IPS DF 6.9 (cell line): ENCODE measurements around the gene RABGGTA.

ENCODE experiments used
- DNase-seq: peaks from one replicate; pipeline ENCODE4 v3.0.0-alpha.2; 2013; ENCODE audit warnings: low read depth, low spot score
- H3K27ac ChIP-seq: one replicate; pipeline ENCODE4 v1.5.1; 2013; ENCODE audit warnings: low read length, control low read depth
- H3K27me3 ChIP-seq: 2 replicates; pipeline ENCODE4 v1.6.1; 2013; ENCODE audit warnings: mild to moderate bottlenecking, low read length; ENCODE audit not compliant: control insufficient read depth, insufficient read depth
- H3K36me3 ChIP-seq: 2 replicates; pipeline ENCODE4 v1.6.1; 2013; ENCODE audit warnings: low read length; ENCODE audit not compliant: control insufficient read depth, insufficient read depth
- H3K4me1 ChIP-seq: 2 replicates; pipeline ENCODE4 v1.6.1; 2013; ENCODE audit warnings: low read length; ENCODE audit not compliant: control insufficient read depth, insufficient read depth
- H3K4me3 ChIP-seq: 2 replicates; pipeline ENCODE4 v1.5.1; 2013; ENCODE audit warnings: mild to moderate bottlenecking, low read length
- H3K9me3 ChIP-seq: 2 replicates; pipeline ENCODE4 v1.6.1; 2013; ENCODE audit warnings: low read length, inconsistent platforms; ENCODE audit not compliant: control insufficient read depth, insufficient read depth
- WGBS: extraction: QIAGEN DNeasy Blood & Tissue Kit; methylation state at CpG from one replicate; pipeline ENCODE4 v1.1.7; 2013; ENCODE audit warnings: mixed read lengths, missing lambda C conversion rate; ENCODE audit not compliant: insufficient read length, insufficient coverage; 5-methylcytosine and 5-hydroxymethylcytosine counted together

The RABGGTA gene

DNA sequence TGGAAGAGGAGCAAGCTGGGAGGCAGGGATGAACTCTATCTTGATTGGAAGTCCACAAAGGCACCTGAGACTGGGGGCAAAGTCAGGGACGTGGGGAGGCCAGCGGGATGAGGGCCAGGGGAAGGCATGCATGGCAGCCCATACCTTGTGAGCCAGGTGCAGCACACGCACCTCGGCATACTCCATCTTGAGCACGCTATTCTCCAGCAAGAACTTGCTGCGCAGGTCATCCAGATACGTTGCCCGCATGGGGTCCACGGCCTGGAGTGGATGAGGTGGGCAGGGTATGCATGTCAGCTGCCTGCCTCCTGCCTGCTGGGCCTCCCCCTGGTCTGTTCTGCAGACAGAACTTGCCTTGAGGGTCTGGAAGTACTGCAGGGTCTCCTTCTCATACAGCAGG lies 3.9 kb downstream of the RABGGTA start:
- no peak overlapping the region for H3K4me3 ChIP-seq
- H3K27me3 ChIP-seq: no peaks in the 10 kb centered on the region
- H3K9me3 ChIP-seq: no peaks in the 10 kb centered on the region
- H3K27ac ChIP-seq: no peak overlapping the region
- H3K4me1 ChIP-seq: no peaks in the 10 kb centered on the region
- H3K36me3 ChIP-seq: peaks cover 4% of the 10 kb centered on the region; the same call in 1 of the 2 replicates
- WGBS: no CpG with 5 or more reads among the region's 9 CpGs
- DNase-seq: no peak

GRCh38 chr14:24266344-24267244 lies 4.8 kb downstream of the RABGGTA start:
- no peak for DNase-seq
- Histone ChIP-seq H3K9me3 (no peaks in the 10 kb centered on the region), H3K4me3 (no peak overlapping the region), H3K27ac (no peak overlapping the region), H3K27me3 (no peaks in the 10 kb centered on the region), H3K4me1 (no peaks in the 10 kb centered on the region), H3K36me3 (peaks cover 4% of the 10 kb centered on the region; the same call in 1 of the 2 replicates)
- WGBS: no CpG with 5 or more reads among the region's 18 CpGs

- Histone ChIP-seq H3K4me3 (no peak overlapping the region), H3K9me3 (no peaks in the 10 kb centered on the region), H3K27me3 (no peaks in the 10 kb centered on the region), H3K4me1 (no peaks in the 10 kb centered on the region), H3K27ac (no peak overlapping the region), H3K36me3 (peaks cover 4% of the 10 kb centered on the region; the same call in 1 of the 2 replicates)
- DNase-seq: no peak
- no CpG with 5 or more reads among the region's 6 CpGs for WGBS
Observed at GRCh38 chr14:24264298-24264697, 7.1 kb downstream of the RABGGTA start.

DNA sequence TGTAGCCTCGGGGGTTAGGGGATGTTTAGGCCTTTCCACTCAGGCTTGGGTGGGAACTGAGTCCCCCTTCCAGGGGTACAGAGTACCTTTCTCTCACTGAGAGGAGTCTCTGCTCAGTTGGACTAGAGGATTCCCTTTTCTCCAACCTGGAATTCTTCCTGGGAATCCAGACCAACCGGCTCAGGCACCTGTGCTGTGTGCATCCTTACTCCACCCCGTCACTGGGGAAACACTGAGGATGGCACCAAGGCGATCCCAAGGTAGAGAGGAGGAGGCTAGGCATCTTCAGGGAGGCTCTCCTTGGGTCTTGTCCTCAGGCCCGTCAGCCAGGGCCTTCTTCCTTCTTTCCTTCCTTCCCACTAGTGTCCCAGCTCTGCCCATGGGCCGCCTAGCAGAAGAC lies 7.5 kb downstream of the RABGGTA start:
- Histone ChIP-seq H3K4me3 (no peak overlapping the region), H3K36me3 (peaks cover 4% of the 10 kb centered on the region; the same call in 1 of the 2 replicates), H3K27ac (no peak overlapping the region), H3K27me3 (no peaks in the 10 kb centered on the region), H3K4me1 (no peaks in the 10 kb centered on the region), H3K9me3 (no peaks in the 10 kb centered on the region)
- no CpG with 5 or more reads among the region's 6 CpGs for WGBS
- DNase-seq: no peak

GRCh38 chr14:24262821-24263733 lies 8.3 kb downstream of the RABGGTA start, which contains the start of gene TGM1:
TSS of gene TGM1 (minus strand) at chr14:24263177. CDS start at chr14:24262352, 825 bp downstream.
- DNase-seq: no peak
- H3K27ac ChIP-seq: no peak within 1 kb of the TSS
- H3K4me3 ChIP-seq: no peak within 1 kb of the TSS
- H3K27me3 ChIP-seq: no peaks in the 10 kb centered on the region
- H3K36me3 ChIP-seq: peaks cover 4% of the 10 kb centered on the region; the same call in 1 of the 2 replicates
- no CpG with 5 or more reads among the region's 14 CpGs for WGBS
- no peaks in the 10 kb centered on the region for H3K4me1 ChIP-seq
- H3K9me3 ChIP-seq: no peaks in the 10 kb centered on the region

DNA sequence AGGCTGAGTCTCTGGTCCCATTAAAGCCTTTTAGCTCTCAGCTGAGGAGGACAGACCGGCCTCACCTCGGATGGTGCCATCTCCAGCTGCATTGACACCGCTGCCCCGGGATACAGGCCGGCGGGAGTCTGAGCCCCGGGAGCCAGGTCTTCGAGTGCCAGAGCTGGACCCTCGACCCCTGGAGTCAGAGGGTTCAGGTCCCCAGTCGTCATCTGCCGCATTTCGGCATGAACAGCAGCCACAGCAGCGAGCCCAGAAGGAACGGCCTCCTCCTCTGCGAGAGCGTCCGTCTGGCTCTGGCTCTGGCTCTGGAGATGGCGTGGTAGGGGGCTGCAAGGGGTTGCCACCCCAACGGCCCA lies 9.4 kb downstream of the RABGGTA start:
- no peak for DNase-seq
- WGBS: no CpG with 5 or more reads among the region's 19 CpGs
- no peaks in the 10 kb centered on the region for H3K27me3 ChIP-seq
- peaks cover 4% of the 10 kb centered on the region; the same call in 1 of the 2 replicates for H3K36me3 ChIP-seq
- no peak overlapping the region for H3K4me3 ChIP-seq
- no peaks in the 10 kb centered on the region for H3K9me3 ChIP-seq
- H3K27ac ChIP-seq: no peak overlapping the region
- no peaks in the 10 kb centered on the region for H3K4me1 ChIP-seq

- DNase-seq: no peak
- H3K36me3 ChIP-seq: peaks cover 1% of the 10 kb centered on the region; the same call in 1 of the 2 replicates
- H3K4me3 ChIP-seq: no peak overlapping the region
- no peak overlapping the region for H3K27ac ChIP-seq
- no peaks in the 10 kb centered on the region for H3K27me3 ChIP-seq
- WGBS: no CpG with 5 or more reads among the region's 20 CpGs
- H3K9me3 ChIP-seq: no peaks in the 10 kb centered on the region
- no peaks in the 10 kb centered on the region for H3K4me1 ChIP-seq
Observed at GRCh38 chr14:24261256-24261968, 10.0 kb downstream of the RABGGTA start.

GRCh38 chr14:24260780-24261157 lies 10.6 kb downstream of the RABGGTA start:
- Histone ChIP-seq H3K36me3 (no peaks in the 10 kb centered on the region), H3K4me3 (no peak overlapping the region), H3K4me1 (no peaks in the 10 kb centered on the region), H3K27ac (no peak overlapping the region), H3K9me3 (no peaks in the 10 kb centered on the region), H3K27me3 (no peaks in the 10 kb centered on the region)
- no CpG with 5 or more reads among the region's 4 CpGs for WGBS
- DNase-seq: no peak

DNA sequence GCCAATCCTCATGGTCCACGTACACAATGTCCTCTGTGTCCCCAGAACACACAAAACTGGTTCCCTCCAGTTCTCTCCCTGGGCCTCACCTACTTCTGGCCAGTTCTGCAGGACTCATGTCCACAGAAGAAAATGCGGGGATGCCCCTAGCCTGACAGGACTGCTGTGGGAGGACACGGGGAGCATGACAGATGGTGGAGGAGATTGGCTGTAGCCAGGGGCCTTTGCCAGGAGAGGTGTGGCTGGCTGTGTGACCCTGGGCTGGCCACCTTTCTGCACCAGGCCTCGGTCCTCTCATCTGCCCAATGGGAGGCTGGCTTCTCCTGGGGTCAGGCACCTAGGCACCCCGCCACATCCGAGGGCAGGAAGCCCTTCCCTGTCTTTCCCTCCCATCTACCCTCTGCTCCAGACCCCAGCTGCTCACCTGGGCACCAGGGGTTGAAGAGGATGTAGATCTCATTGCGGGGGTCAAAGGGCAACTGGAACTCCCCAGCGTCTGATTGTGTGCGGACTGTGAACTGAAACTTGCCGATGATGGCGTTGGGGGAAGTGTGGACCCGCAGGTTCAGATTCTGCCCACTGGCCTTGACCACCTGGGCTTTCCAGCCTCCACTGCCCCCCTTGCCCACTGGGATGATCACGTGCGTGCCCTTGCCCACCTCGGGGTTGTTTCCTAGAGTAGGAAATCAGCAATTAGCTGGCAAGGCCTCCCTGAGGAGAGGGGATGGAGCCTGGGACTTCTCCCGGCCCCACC lies 11.2 kb downstream of the RABGGTA start:
- no peak for DNase-seq
- WGBS: no CpG with 5 or more reads among the region's 16 CpGs
- no peak overlapping the region for H3K27ac ChIP-seq
- no peak overlapping the region for H3K4me3 ChIP-seq
- no peaks in the 10 kb centered on the region for H3K36me3 ChIP-seq
- no peaks in the 10 kb centered on the region for H3K9me3 ChIP-seq
- H3K4me1 ChIP-seq: no peaks in the 10 kb centered on the region
- H3K27me3 ChIP-seq: no peaks in the 10 kb centered on the region
